Measurements from ENCODE around the gene ELAVL2. TPM values are rescaled to one million over a fixed set of nuclear protein-coding genes. Genes with fewer than 3 reads are reported as not detected.

The ELAVL2 gene
- total and polyA plus RNA-seq, 2 of the 4 experiments (the other 2 are of a cell fraction): 0.36 TPM; not detected in 1

DNA sequence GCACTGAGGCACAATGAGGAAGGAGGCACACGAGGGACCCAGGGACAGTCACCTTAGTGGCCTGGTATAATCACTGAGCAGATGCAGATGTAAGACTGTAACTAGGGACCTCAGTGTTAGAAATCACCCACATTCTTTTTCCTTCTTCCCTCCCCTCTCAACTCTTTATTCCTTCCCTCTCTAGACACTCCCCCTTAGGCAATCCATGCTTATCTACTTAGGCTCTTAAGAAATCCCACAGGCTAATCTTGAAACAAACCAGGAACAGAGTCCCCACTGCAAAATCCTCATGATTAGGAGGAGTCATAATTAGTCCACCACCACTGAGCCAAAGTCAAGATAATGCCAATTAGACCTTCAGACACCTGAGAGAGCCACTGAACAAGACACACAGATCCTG, 84.7 kb downstream of the ELAVL2 start:
- Histone ChIP-seq H2AFZ (replicated peaks; ENCODE audit: low read length, poor library complexity) (no peak overlapping the region), H3K56ac (ENCODE audit: extremely low read depth, insufficient read depth, low read length) (no peak overlapping the region), H2BK5ac (ENCODE audit: low read depth, low read length, poor library complexity, severe bottlenecking) (no peak overlapping the region), H2BK20ac (ENCODE audit: low read depth, low read length) (no peak overlapping the region), H4K20me1 (ENCODE audit: insufficient read depth, low read length) (no peaks in the 10 kb centered on the region), H3K27me3 (ENCODE audit: control insufficient read depth, insufficient read depth, low read length) (no peaks in the 10 kb centered on the region), H3K9me1 (ENCODE audit: insufficient read depth, low read length) (no peaks in the 10 kb centered on the region), H3K4me2 (ENCODE audit: low read depth, low read length) (no peak overlapping the region), H2BK15ac (ENCODE audit: low read depth, low read length) (no peak overlapping the region), H2AK5ac (ENCODE audit: low read depth, low read length) (no peak overlapping the region), H3K9me3 (ENCODE audit: control insufficient read depth, insufficient read depth, low read length) (peaks cover 12% of the 10 kb centered on the region), H4K8ac (ENCODE audit: low read depth in 2 of 2, low read length in 2 of 2) (no peak overlapping the region), H3K79me1 (ENCODE audit: low read depth in 1 of 2, low read length in 2 of 2) (no peaks in the 10 kb centered on the region), H3K9ac (ENCODE audit: low read depth, low read length) (no peak overlapping the region), H3K14ac (replicated peaks; ENCODE audit: low read depth, low read length) (no peak overlapping the region), H3K23ac (ENCODE audit: low read depth, low read length) (no peak overlapping the region), H2AK9ac (replicated peaks; ENCODE audit: low read depth, low read length, poor library complexity) (no peak overlapping the region), H3K27ac (ENCODE audit: insufficient read depth, low read length) (no peak overlapping the region), H3K18ac (ENCODE audit: low read depth, low read length) (no peak overlapping the region), H4K91ac (ENCODE audit: insufficient read depth, low read depth, low read length) (no peak overlapping the region), H3K36me3 (ENCODE audit: control insufficient read depth, insufficient read depth, low read length) (no peaks in the 10 kb centered on the region), H2BK120ac (ENCODE audit: low read depth, low read length) (no peak overlapping the region), H3K4me1 (ENCODE audit: control insufficient read depth, insufficient read depth, low read length) (no peaks in the 10 kb centered on the region), H3K4ac (ENCODE audit: low read depth, low read length) (no peak overlapping the region), H3K4me3 (ENCODE audit: insufficient read depth, low read depth, low read length) (no peak overlapping the region), H4K5ac (ENCODE audit: low read depth, low read length) (no peak overlapping the region)
- TF ChIP-seq CEBPB (IDR thresholded peaks at IDR 0.05; ENCODE audit: low read depth, low read length): no peak
- TF ChIP-seq MAZ (IDR thresholded peaks at IDR 0.05; ENCODE audit: borderline replicate concordance, low read depth, low read length): no peak
- TF ChIP-seq BHLHE40 (IDR thresholded peaks at IDR 0.05; ENCODE audit: low read depth, low read length): no peak
- no peak for ATAC-seq (ENCODE audit: low read depth)
- dilution Hi-C loops (cut with HindIII; ENCODE audit: low sequenced_read_pairs, unreplicated experiment) (no loop called here), in situ Hi-C loops (cut with MboI; ENCODE audit: low sequenced_read_pairs) (no loop called here), intact Hi-C loops (cut with micrococcal nuclease) (no loop called here)
- BruUV-seq (replicated peaks): no TSS peak
- ChIA-PET POLR2A (ENCODE audit: unreplicated experiment) (no interaction called here), CTCF (no interaction called here)
- DNase-seq: no peak
- WGBS, 2 experiments (ENCODE audit: extremely low coverage in 2 of 2, insufficient read length in 1 of 2): no CpG with 5 or more reads among the region's 1 CpG
